ENCODE measurements around the gene ZNF333. TPM values are rescaled to one million over a fixed set of nuclear protein-coding genes. Genes with fewer than 3 reads are reported as not detected.

ZNF333 gene
- total RNA-seq, 2 donors from 2014 or later = 57.1 to 59.0 TPM

- DNase-seq (ENCODE audit: low spot score) = no peak
- no peak for TF ChIP-seq CTCF (IDR thresholded peaks at IDR 0.05)
- ATAC-seq (ENCODE audit: insufficient number of reproducible peaks, low FRiP score, low read depth) = no peak
- Histone ChIP-seq H3K36me3 (no peaks in the 10 kb centered on the region), H3K27ac (no peak overlapping the region), H3K4me1 (ENCODE audit: control insufficient read depth in 1 of 2, low read depth in 2 of 2) (no peaks in the 10 kb centered on the region), H3K4me3 (no peak overlapping the region), H3K27me3 (replicated peaks; ENCODE audit: insufficient read depth) (no peaks in the 10 kb centered on the region), H3K9me3 (no peaks in the 10 kb centered on the region)
Measured at GRCh38 chr19:14748601-14749000, 58.8 kb downstream of the ZNF333 start.

- Histone ChIP-seq H3K27me3 (replicated peaks; ENCODE audit: insufficient read depth) (no peaks in the 10 kb centered on the region), H3K9me3 (no peaks in the 10 kb centered on the region), H3K36me3 (no peaks in the 10 kb centered on the region), H3K4me1 (ENCODE audit: control insufficient read depth in 1 of 2, low read depth in 2 of 2) (no peaks in the 10 kb centered on the region), H3K4me3 (no peak overlapping the region), H3K27ac (no peak overlapping the region)
- no peak for DNase-seq (ENCODE audit: low spot score)
- TF ChIP-seq CTCF (IDR thresholded peaks at IDR 0.05) = no peak
- ATAC-seq (ENCODE audit: insufficient number of reproducible peaks, low FRiP score, low read depth) = no peak
Measured at GRCh38 chr19:14758816-14759215, 69.0 kb downstream of the ZNF333 start.

- no peak overlapping the region for H3K4me3 ChIP-seq
- DNase-seq (ENCODE audit: low spot score) (no peak), ATAC-seq (ENCODE audit: insufficient number of reproducible peaks, low FRiP score, low read depth) (no peak)
- H3K27me3 ChIP-seq (replicated peaks; ENCODE audit: insufficient read depth) = no peaks in the 10 kb centered on the region
- H3K36me3 ChIP-seq = no peaks in the 10 kb centered on the region
- no peaks in the 10 kb centered on the region for H3K4me1 ChIP-seq (ENCODE audit: control insufficient read depth in 1 of 2, low read depth in 2 of 2)
- no peaks in the 10 kb centered on the region for H3K9me3 ChIP-seq
- no peak overlapping the region for H3K27ac ChIP-seq
- TF ChIP-seq CTCF (IDR thresholded peaks at IDR 0.05) = no peak
Measured at GRCh38 chr19:14761607-14762006, 71.8 kb downstream of the ZNF333 start.

DNA sequence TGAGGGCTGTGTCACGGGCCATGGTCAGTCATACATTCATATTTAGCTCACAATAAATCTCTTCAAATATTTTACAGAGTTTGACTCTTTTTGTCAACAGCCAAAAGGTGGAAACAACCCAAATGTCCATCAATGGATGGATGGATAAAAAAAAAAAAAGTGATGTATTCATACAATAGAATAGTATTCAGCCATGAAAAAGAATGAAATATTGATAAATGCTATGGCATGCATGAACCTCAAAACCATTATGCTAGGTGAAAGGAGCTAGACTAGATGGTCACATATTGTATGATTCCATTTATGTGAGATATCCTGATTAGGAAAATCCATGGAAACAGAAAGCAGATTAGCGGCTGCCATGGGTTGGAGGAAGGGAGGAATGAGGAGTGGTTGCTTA lies 72.3 kb downstream of the ZNF333 start:
- H3K4me1 ChIP-seq (ENCODE audit: control insufficient read depth in 1 of 2, low read depth in 2 of 2) = no peaks in the 10 kb centered on the region
- no peak overlapping the region for H3K27ac ChIP-seq
- no peak for TF ChIP-seq CTCF (IDR thresholded peaks at IDR 0.05)
- H3K4me3 ChIP-seq = no peak overlapping the region
- no peaks in the 10 kb centered on the region for H3K36me3 ChIP-seq
- DNase-seq (ENCODE audit: low spot score) = no peak
- no peaks in the 10 kb centered on the region for H3K9me3 ChIP-seq
- ATAC-seq (ENCODE audit: insufficient number of reproducible peaks, low FRiP score, low read depth) = no peak
- no peaks in the 10 kb centered on the region for H3K27me3 ChIP-seq (replicated peaks; ENCODE audit: insufficient read depth)

GRCh38 chr19:14763497-14764145 lies 73.8 kb downstream of the ZNF333 start:
- H3K36me3 ChIP-seq = no peaks in the 10 kb centered on the region
- no peak for ATAC-seq (ENCODE audit: insufficient number of reproducible peaks, low FRiP score, low read depth)
- H3K9me3 ChIP-seq = no peaks in the 10 kb centered on the region
- no peak overlapping the region for H3K27ac ChIP-seq
- no peak for TF ChIP-seq CTCF (IDR thresholded peaks at IDR 0.05)
- no peaks in the 10 kb centered on the region for H3K4me1 ChIP-seq (ENCODE audit: control insufficient read depth in 1 of 2, low read depth in 2 of 2)
- H3K4me3 ChIP-seq = no peak overlapping the region
- DNase-seq (ENCODE audit: low spot score) = no peak
- no peaks in the 10 kb centered on the region for H3K27me3 ChIP-seq (replicated peaks; ENCODE audit: insufficient read depth)

All from thoracic aorta (tissue), 2 donors.